MM.1S (cell line): Measurements from ENCODE around the gene CCDC88A.

Source experiments
- DNase-seq: peaks from one replicate; pipeline ENCODE4 v3.0.0-alpha.2; 2015
- H2AFZ ChIP-seq: fragments of 300-600 bp; sonication (generic); 2 replicates; pipeline ENCODE4 v1.6.0; 2016; ENCODE audit warnings: antibody characterized with exemption, low read length
- H3F3A ChIP-seq: fragments of 300-600 bp; sonication (generic); 2 replicates; pipeline ENCODE4 v1.6.1; 2016; ENCODE audit warnings: mild to moderate bottlenecking, antibody characterized with exemption, low read length, moderate library complexity, mixed read lengths; ENCODE audit not compliant: insufficient read depth
- H3K27ac ChIP-seq: fragments of 300-600 bp; sonication (generic); 2 replicates; pipeline ENCODE4 v1.5.1; 2016; ENCODE audit warnings: mild to moderate bottlenecking, low read length
- H3K27me3 ChIP-seq: fragments of 300-600 bp; sonication (generic); replicated peaks from 2 replicates; pipeline ENCODE4 v1.6.0; 2016; ENCODE audit warnings: low read length; ENCODE audit not compliant: insufficient read depth
- H3K36me3 ChIP-seq: fragments of 300-600 bp; sonication (generic); replicated peaks from 2 replicates; pipeline ENCODE4 v1.6.1; 2016; ENCODE audit warnings: mild to moderate bottlenecking, low read length, mixed read lengths; ENCODE audit not compliant: insufficient read depth
- H3K4me1 ChIP-seq: fragments of 300-600 bp; sonication (generic); 2 replicates; pipeline ENCODE4 v1.6.1; 2016; ENCODE audit warnings: low read length, mixed read lengths
- H3K4me2 ChIP-seq: fragments of 300-600 bp; sonication (generic); 2 replicates; pipeline ENCODE4 v1.6.0; 2016; ENCODE audit warnings: low read depth, low read length
- H3K4me3 ChIP-seq: fragments of 300-600 bp; sonication (generic); 2 replicates; pipeline ENCODE4 v1.5.1; 2016; ENCODE audit warnings: low read length, mixed read lengths
- H3K79me2 ChIP-seq: fragments of 300-600 bp; sonication (generic); 2 replicates; pipeline ENCODE4 v1.6.1; 2016; ENCODE audit warnings: mixed run types, low read length, mixed read lengths
- H3K9ac ChIP-seq: fragments of 300-600 bp; sonication (generic); 2 replicates; pipeline ENCODE4 v1.6.1; 2016; ENCODE audit warnings: low read length, mixed read lengths
- H3K9me2 ChIP-seq: fragments of 300-600 bp; sonication (generic); replicated peaks from 2 replicates; pipeline ENCODE4 v1.6.1; 2016; ENCODE audit warnings: mild to moderate bottlenecking, low read length, mixed read lengths; ENCODE audit not compliant: insufficient read depth
- H3K9me3 ChIP-seq: fragments of 300-600 bp; sonication (generic); replicated peaks from 2 replicates; pipeline ENCODE4 v1.6.1; 2016; ENCODE audit warnings: mild to moderate bottlenecking, low read length, mixed read lengths; ENCODE audit not compliant: insufficient read depth
- H4K20me1 ChIP-seq: fragments of 300-600 bp; sonication (generic); 2 replicates; pipeline ENCODE4 v1.6.1; 2016; ENCODE audit warnings: mild to moderate bottlenecking, low read length, moderate library complexity, mixed read lengths; ENCODE audit not compliant: insufficient read depth
- EZH2 ChIP-seq: fragments of 300-600 bp; sonication (generic); optimal IDR thresholded peaks from 2 replicates; pipeline ENCODE3; 2017; ENCODE audit warnings: low read depth, mild to moderate bottlenecking, antibody characterized with exemption, low read length, mixed read lengths
- EZH2phosphoT487 ChIP-seq: fragments of 300-600 bp; sonication (generic); IDR thresholded peaks from 2 replicates; pipeline ENCODE4 v1.6.1; 2018; ENCODE audit warnings: antibody characterized with exemption, low read length
- TF ChIP-seq, protein P1 (sequence below): fragments of 300-600 bp; sonication (generic); IDR thresholded peaks from 2 replicates; pipeline ENCODE4 v1.5.1; 2016; ENCODE audit warnings: antibody characterized with exemption, low read length, mixed read lengths

CCDC88A gene

DNA sequence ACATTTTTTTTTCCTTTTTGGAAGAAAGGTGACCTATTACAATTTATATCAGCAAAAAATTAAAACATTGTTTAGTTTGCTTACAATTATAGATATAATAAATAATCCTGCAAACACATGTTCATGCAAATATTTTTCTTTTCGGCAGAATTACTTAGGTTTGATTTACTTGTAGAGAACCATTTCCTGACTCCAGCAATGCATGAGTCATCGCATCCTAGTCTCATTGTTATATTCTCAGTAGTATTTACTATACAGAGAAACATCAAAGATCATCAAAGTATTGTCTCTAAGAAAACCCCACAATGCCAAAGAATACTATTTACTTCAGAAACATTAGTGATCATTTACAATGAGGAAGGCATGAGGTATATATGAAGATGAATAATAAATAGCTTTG is 110.2 kb downstream of the CCDC88A start:
- no peak overlapping the region for H3K27ac ChIP-seq
- no peak overlapping the region for H3K4me2 ChIP-seq
- no peak for DNase-seq
- no peaks in the 10 kb centered on the region for H3K36me3 ChIP-seq
- H3K9me2 ChIP-seq: no peaks in the 10 kb centered on the region
- no peaks in the 10 kb centered on the region for H3K79me2 ChIP-seq
- H2AFZ ChIP-seq: no peak overlapping the region
- H3F3A ChIP-seq: no peaks in the 10 kb centered on the region
- H3K9me3 ChIP-seq: no peaks in the 10 kb centered on the region
- H3K4me3 ChIP-seq: no peak overlapping the region
- H3K4me1 ChIP-seq: 0 out of 2 replicates have a peak, but pooled peaks cover 3% of the 10 kb centered on the region
- H4K20me1 ChIP-seq: no peaks in the 10 kb centered on the region
- no peak overlapping the region for H3K9ac ChIP-seq
- no peaks in the 10 kb centered on the region for H3K27me3 ChIP-seq
- TF ChIP-seq EZH2phosphoT487 (no peak), EZH2 (no peak)
- TF ChIP-seq, protein P1, sequence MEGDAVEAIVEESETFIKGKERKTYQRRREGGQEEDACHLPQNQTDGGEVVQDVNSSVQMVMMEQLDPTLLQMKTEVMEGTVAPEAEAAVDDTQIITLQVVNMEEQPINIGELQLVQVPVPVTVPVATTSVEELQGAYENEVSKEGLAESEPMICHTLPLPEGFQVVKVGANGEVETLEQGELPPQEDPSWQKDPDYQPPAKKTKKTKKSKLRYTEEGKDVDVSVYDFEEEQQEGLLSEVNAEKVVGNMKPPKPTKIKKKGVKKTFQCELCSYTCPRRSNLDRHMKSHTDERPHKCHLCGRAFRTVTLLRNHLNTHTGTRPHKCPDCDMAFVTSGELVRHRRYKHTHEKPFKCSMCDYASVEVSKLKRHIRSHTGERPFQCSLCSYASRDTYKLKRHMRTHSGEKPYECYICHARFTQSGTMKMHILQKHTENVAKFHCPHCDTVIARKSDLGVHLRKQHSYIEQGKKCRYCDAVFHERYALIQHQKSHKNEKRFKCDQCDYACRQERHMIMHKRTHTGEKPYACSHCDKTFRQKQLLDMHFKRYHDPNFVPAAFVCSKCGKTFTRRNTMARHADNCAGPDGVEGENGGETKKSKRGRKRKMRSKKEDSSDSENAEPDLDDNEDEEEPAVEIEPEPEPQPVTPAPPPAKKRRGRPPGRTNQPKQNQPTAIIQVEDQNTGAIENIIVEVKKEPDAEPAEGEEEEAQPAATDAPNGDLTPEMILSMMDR: no peak

- Histone ChIP-seq H3K27me3 (no peaks in the 10 kb centered on the region), H4K20me1 (no peaks in the 10 kb centered on the region), H3K9me2 (no peaks in the 10 kb centered on the region), H3K4me1 (no peaks in the 10 kb centered on the region), H3K9ac (no peak overlapping the region), H3K4me3 (no peak overlapping the region), H2AFZ (no peak overlapping the region), H3K9me3 (no peaks in the 10 kb centered on the region), H3K79me2 (no peaks in the 10 kb centered on the region), H3K27ac (no peak overlapping the region), H3K36me3 (no peaks in the 10 kb centered on the region), H3F3A (no peaks in the 10 kb centered on the region), H3K4me2 (no peak overlapping the region)
- DNase-seq: no peak
- TF ChIP-seq EZH2phosphoT487 (no peak), EZH2 (no peak)
- TF ChIP-seq, protein P1: no peak
These were observed 117.4 kb downstream of the CCDC88A start for GRCh38 chr2:55302241-55302640.

DNA sequence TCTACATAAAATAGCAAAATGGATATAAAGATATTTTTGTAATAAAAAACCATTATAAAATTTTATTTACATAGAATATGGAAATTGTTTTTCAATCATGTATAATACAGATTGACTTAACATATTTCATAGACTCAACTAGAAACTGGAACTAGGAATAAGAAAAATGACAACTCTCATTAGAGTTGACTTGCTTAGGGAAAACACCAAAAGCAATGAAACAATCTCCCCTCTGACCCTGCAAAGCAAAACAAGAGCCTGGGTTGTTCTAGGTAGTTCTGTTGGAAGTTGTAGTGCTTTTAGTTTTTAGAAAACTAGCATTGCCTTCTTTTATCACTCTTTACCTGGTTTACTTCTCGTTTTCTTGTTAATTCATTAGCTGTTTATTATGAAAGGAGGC is 118.4 kb downstream of the CCDC88A start:
- Histone ChIP-seq H3K4me3 (no peak overlapping the region), H4K20me1 (no peaks in the 10 kb centered on the region), H3K4me2 (no peak overlapping the region), H3K27ac (no peak overlapping the region), H3K9me2 (no peaks in the 10 kb centered on the region), H3F3A (no peaks in the 10 kb centered on the region), H3K27me3 (no peaks in the 10 kb centered on the region), H3K79me2 (no peaks in the 10 kb centered on the region), H2AFZ (no peak overlapping the region), H3K4me1 (no peaks in the 10 kb centered on the region), H3K36me3 (no peaks in the 10 kb centered on the region), H3K9me3 (no peaks in the 10 kb centered on the region), H3K9ac (no peak overlapping the region)
- TF ChIP-seq EZH2 (no peak), EZH2phosphoT487 (no peak)
- TF ChIP-seq, protein P1: no peak
- no peak for DNase-seq
